SK-N-MC (cell line): ENCODE results near the gene ANKRD39.

Experiments
- EZH2 ChIP-seq: fragments of 200-600 bp; sonication (generic); IDR thresholded peaks from one replicate; pipeline ENCODE4 v1.6.1; 2017; ENCODE audit warnings: antibody characterized with exemption
- FOXP2 ChIP-seq: optimal IDR thresholded peaks from 2 replicates; pipeline ENCODE3; 2011; ENCODE audit warnings: mild to moderate bottlenecking, moderate library complexity; ENCODE audit not compliant: insufficient read depth; ENCODE audit errors: extremely low read length, control extremely low read depth
- POLR2AphosphoS5 ChIP-seq: IDR thresholded peaks from 2 replicates; pipeline ENCODE4 v1.6.1; 2012; ENCODE audit warnings: mild to moderate bottlenecking, low read depth, low read length, borderline replicate concordance

GRCh38 chr2:96832408-96832753 is 25.4 kb downstream of the ANKRD39 start:
- no peak for TF ChIP-seq EZH2
- no peak for TF ChIP-seq POLR2AphosphoS5
- TF ChIP-seq FOXP2: no peak
